Measurements from ENCODE around the gene DLG2.

- TF ChIP-seq POLR2AphosphoS5 (IDR thresholded peaks at IDR 0.05; ENCODE audit: low read depth, low read length) (no peak), JUN (IDR thresholded peaks at IDR 0.05; ENCODE audit: low read depth, low read length) (no peak), CTCF (IDR thresholded peaks at IDR 0.05; ENCODE audit: control extremely low read depth in 1 of 3, insufficient read depth in 1 of 3, low read depth in 1 of 3, low read length in 3 of 3) (no peak), EZH2 (IDR thresholded peaks at IDR 0.05; ENCODE audit: low read depth, low read length, severe bottlenecking) (no peak), USF2 (IDR thresholded peaks at IDR 0.05; ENCODE audit: low read length) (no peak), GABPA (IDR thresholded peaks at IDR 0.05; ENCODE audit: borderline replicate concordance, insufficient read depth, low read length) (no peak)
Observed at GRCh38 chr11:83611600-83611999, 2015.5 kb downstream of the DLG2 start.
